Body of pancreas (tissue), 4 donors: ENCODE measurements around the gene MED20. TPM values are rescaled to one million over a fixed set of nuclear protein-coding genes. Genes with fewer than 3 reads are reported as not detected.

Experiments
- ATAC-seq: fragments of 150-250 bp; one replicate; pipeline ENCODE4 v1.9.1; 2016
- DNase-seq, 4 donors: peaks; one replicate each; pipeline ENCODE4 v3.0.0-alpha.2; 2019
- H3K27ac ChIP-seq, 4 donors: fragments of 200-600 bp; sonication (generic); 1 replicate in 3 of 4; 2 replicates in 1 of 4; pipeline versions ENCODE4 v1.5.1 to v1.6.1; 2016 to 2019; ENCODE audit warnings: mild to moderate bottlenecking in 1 of 4, mixed read lengths in 1 of 4, moderate library complexity in 1 of 4
- H3K27me3 ChIP-seq, 2 donors: fragments of 200-600 bp; sonication (generic); one replicate each; pipeline ENCODE4 v1.6.0; 2016; ENCODE audit warnings: mild to moderate bottlenecking in 1 of 2
- H3K36me3 ChIP-seq, 2 donors: fragments of 200-600 bp; sonication (generic); replicated peaks in 1 of 2; 2 replicates each; pipeline ENCODE4 v1.5.1; 2016; ENCODE audit warnings: low read depth in 2 of 2; ENCODE audit not compliant: insufficient read depth in 1 of 2
- H3K4me1 ChIP-seq: fragments of 200-600 bp; sonication (generic); one replicate; pipeline ENCODE4 v1.6.0; 2016
- H3K4me3 ChIP-seq, 2 donors: fragments of 200-600 bp; sonication (generic); 1 replicate in 1 of 2; 2 replicates in 1 of 2; pipeline ENCODE4 v1.5.1; 2016 to 2019
- H3K9me3 ChIP-seq, 3 donors: fragments of 200-600 bp; sonication (generic); 1 replicate in 2 of 3; 2 replicates in 1 of 3; pipeline ENCODE4 v1.5.1; 2016
- CTCF ChIP-seq, 7 experiments: fragments of 450-650 bp in 4 of 7; fragments of 200-600 bp in 3 of 7; sonication (generic) in 3 of 7; IDR thresholded peaks; one replicate each; pipeline ENCODE4 v1.5.1; 2016 to 2019; ENCODE audit warnings: antibody characterized with exemption in 7 of 7
- POLR2A ChIP-seq, 3 donors: fragments of 450-650 bp; IDR thresholded peaks; one replicate each; pipeline ENCODE4 v1.6.1; 2016; ENCODE audit warnings: antibody characterized with exemption in 3 of 3, mild to moderate bottlenecking in 2 of 3
- WGBS, 2 donors: methylation state at CpG; one replicate each; pipeline ENCODE4 v1.1.5; 2017; 5-methylcytosine and 5-hydroxymethylcytosine counted together
- intact Hi-C: fragments of 100-400 bp; cut with DNase I; formaldehyde crosslinking; loops from one replicate; pipeline ENCODE4 v1.15.1; 2023
- total RNA-seq, 2 donors: library from RNA; depleted of rRNA; stranded (reverse); fragments of >200 nt; gene quantifications; one replicate each; pipeline ENCODE4 v1.1.0, GENCODE V29; 2016

The MED20 gene
- 10 to 100 TPM in 1 of 2 donors, 1 to 10 TPM in 1; 9.9 to 17.8 TPM for total RNA-seq

- H3K4me3 ChIP-seq = peak within 1 kb of the TSS; percentile 85 to 87
- TF ChIP-seq CTCF (IDR thresholded peaks at IDR 0.05) (peak; percentile 96 to 99 (median 99)), POLR2A (IDR thresholded peaks at IDR 0.05) (peak; percentile 38 to 85 (median 82))
Measured at GRCh38 chr6:41920921-41921711, at the start of gene MED20, which contains the start of gene BYSL. MED20 (minus strand) TSS chr6:41921139; CDS start chr6:41921018, 121 bp downstream. BYSL (plus strand) TSS chr6:41921499; CDS start chr6:41921563, 64 bp downstream.

GRCh38 chr6:41970436-41970846 is 49.5 kb upstream of the MED20 start:
- 63 to 65% methylated on average over 4 of the region's 4 CpGs for WGBS, 2 donors
- ATAC-seq = no peak
- DNase-seq = peak in 2 of 4 donors; percentile 8 to 45
- H3K27me3 ChIP-seq = no peaks in the 10 kb centered on the region
- TF ChIP-seq POLR2A (IDR thresholded peaks at IDR 0.05) (no peak), CTCF (IDR thresholded peaks at IDR 0.05) (no peak)
- intact Hi-C loops = no loop called here
- H3K27ac ChIP-seq = no peak overlapping the region
- H3K9me3 ChIP-seq = no peaks in the 10 kb centered on the region
- H3K4me3 ChIP-seq = no peak overlapping the region
- no peaks in the 10 kb centered on the region for H3K4me1 ChIP-seq
- no peaks in the 10 kb centered on the region for H3K36me3 ChIP-seq

More at GRCh38 chr6:41920921-41921711, at the start of gene MED20, which contains the start of gene BYSL:
- Histone ChIP-seq H3K36me3 (no peaks in the 10 kb centered on the region), H3K27ac (peak within 1 kb of the TSS; percentile 95 to 97 (median 96)), H3K9me3 (no peaks in the 10 kb centered on the region), H3K27me3 (no peaks in the 10 kb centered on the region), H3K4me1 (peaks cover 34% of the 10 kb centered on the region)
- 0 to 2% methylated on average over 18 to 55 of the region's 55 CpGs for WGBS, 2 donors
- peak; percentile 93 to 95 (median 94) for DNase-seq
- peak; percentile 98 for ATAC-seq
- intact Hi-C loops = no loop called here

GRCh38 chr6:41967312-41968287 is 46.7 kb upstream of the MED20 start:
- intact Hi-C loops = no loop called here
- Histone ChIP-seq H3K4me3 (no peak overlapping the region), H3K36me3 (no peaks in the 10 kb centered on the region), H3K4me1 (no peaks in the 10 kb centered on the region), H3K27ac (no peak overlapping the region), H3K9me3 (no peaks in the 10 kb centered on the region), H3K27me3 (no peaks in the 10 kb centered on the region)
- WGBS, 2 donors = 73 to 84% methylated on average over 7 of the region's 7 CpGs
- DNase-seq = no peak
- ATAC-seq = no peak
- TF ChIP-seq POLR2A (IDR thresholded peaks at IDR 0.05) (no peak), CTCF (IDR thresholded peaks at IDR 0.05) (no peak)

GRCh38 chr6:41966961-41967311 is 46.0 kb upstream of the MED20 start:
- Histone ChIP-seq H3K4me1 (no peaks in the 10 kb centered on the region), H3K9me3 (no peaks in the 10 kb centered on the region), H3K27me3 (no peaks in the 10 kb centered on the region), H3K27ac (no peak overlapping the region), H3K36me3 (no peaks in the 10 kb centered on the region), H3K4me3 (no peak overlapping the region)
- DNase-seq (no peak), ATAC-seq (no peak)
- no peak for TF ChIP-seq CTCF (IDR thresholded peaks at IDR 0.05)
- TF ChIP-seq POLR2A (IDR thresholded peaks at IDR 0.05) = no peak
- intact Hi-C loops = no loop called here
- 75 to 78% methylated on average over 4 of the region's 4 CpGs for WGBS, 2 donors
